Stimulated activated CD4-positive, alpha-beta T cell treated with anti-CD3 and anti-CD28 coated beads, Interleukin-4, amount 100 ng/mL, for 1 hour (primary cell): ENCODE data around the gene SYNJ2.
"Not testable (repeated sequence)": the region's sequence is repeated elsewhere in the genome, so short reads cannot be mapped to it uniquely, and the experiment has no call there.

Experiments used
- DNase-seq: peaks from one replicate; pipeline ENCODE4 v3.0.0-alpha.2; 2020

Gene SYNJ2, protein sequence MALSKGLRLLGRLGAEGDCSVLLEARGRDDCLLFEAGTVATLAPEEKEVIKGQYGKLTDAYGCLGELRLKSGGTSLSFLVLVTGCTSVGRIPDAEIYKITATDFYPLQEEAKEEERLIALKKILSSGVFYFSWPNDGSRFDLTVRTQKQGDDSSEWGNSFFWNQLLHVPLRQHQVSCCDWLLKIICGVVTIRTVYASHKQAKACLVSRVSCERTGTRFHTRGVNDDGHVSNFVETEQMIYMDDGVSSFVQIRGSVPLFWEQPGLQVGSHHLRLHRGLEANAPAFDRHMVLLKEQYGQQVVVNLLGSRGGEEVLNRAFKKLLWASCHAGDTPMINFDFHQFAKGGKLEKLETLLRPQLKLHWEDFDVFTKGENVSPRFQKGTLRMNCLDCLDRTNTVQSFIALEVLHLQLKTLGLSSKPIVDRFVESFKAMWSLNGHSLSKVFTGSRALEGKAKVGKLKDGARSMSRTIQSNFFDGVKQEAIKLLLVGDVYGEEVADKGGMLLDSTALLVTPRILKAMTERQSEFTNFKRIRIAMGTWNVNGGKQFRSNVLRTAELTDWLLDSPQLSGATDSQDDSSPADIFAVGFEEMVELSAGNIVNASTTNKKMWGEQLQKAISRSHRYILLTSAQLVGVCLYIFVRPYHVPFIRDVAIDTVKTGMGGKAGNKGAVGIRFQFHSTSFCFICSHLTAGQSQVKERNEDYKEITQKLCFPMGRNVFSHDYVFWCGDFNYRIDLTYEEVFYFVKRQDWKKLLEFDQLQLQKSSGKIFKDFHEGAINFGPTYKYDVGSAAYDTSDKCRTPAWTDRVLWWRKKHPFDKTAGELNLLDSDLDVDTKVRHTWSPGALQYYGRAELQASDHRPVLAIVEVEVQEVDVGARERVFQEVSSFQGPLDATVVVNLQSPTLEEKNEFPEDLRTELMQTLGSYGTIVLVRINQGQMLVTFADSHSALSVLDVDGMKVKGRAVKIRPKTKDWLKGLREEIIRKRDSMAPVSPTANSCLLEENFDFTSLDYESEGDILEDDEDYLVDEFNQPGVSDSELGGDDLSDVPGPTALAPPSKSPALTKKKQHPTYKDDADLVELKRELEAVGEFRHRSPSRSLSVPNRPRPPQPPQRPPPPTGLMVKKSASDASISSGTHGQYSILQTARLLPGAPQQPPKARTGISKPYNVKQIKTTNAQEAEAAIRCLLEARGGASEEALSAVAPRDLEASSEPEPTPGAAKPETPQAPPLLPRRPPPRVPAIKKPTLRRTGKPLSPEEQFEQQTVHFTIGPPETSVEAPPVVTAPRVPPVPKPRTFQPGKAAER (N-terminal part only)

DNA sequence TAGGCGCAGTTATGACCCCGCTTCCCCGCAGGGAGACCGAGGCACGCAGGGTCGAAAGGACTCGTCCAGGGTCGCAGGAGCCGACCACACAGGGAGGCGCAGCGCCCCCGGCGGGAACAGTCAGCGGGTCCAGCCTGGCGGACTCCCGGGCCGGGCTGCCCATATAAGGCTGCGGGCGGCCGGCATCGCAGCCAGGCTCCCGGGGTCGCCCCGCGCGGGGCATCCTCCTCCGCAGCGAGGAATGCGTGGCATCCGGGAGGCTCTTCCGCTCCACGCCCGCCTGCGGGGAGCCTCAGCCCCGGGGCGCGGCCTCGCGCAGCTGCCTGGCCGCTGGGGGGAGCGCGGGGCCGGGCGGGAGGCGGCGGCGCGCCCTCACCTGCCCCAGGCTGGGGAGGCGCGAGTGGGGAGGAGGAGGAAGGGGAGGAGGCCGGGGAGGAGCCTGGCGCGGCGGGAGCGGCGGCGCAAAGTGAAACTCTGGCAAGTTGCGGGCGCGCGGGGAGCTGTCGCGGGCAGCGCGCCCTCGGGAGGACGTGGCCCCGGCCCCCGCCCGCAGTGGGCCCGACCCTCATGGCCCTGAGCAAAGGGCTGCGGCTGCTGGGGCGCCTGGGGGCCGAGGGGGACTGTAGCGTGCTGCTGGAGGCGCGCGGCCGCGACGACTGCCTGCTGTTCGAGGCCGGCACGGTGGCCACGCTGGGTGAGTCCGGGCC, at the start of gene SYNJ2:
Gene SYNJ2, plus strand, starts transcription at position 469 of the 707 bp plus-strand sequence. Its CDS starts 99 bp downstream, at position 568.
- DNase-seq: peak; percentile 82

- DNase-seq: no peak
Observed at GRCh38 chr6:157935786-157936185, 45.9 kb upstream of the SYNJ2 start.

- no peak for DNase-seq
Observed at GRCh38 chr6:157937318-157937717, 44.3 kb upstream of the SYNJ2 start.

- DNase-seq: no peak
Observed at GRCh38 chr6:157937916-157938315, 43.7 kb upstream of the SYNJ2 start.

GRCh38 chr6:157940375-157941036, 41.2 kb upstream of the SYNJ2 start:
- peak; percentile 63 for DNase-seq

GRCh38 chr6:157941101-157941863, 40.4 kb upstream of the SYNJ2 start:
- DNase-seq: no peak

GRCh38 chr6:157942351-157942750, 39.3 kb upstream of the SYNJ2 start:
- no peak for DNase-seq

DNA sequence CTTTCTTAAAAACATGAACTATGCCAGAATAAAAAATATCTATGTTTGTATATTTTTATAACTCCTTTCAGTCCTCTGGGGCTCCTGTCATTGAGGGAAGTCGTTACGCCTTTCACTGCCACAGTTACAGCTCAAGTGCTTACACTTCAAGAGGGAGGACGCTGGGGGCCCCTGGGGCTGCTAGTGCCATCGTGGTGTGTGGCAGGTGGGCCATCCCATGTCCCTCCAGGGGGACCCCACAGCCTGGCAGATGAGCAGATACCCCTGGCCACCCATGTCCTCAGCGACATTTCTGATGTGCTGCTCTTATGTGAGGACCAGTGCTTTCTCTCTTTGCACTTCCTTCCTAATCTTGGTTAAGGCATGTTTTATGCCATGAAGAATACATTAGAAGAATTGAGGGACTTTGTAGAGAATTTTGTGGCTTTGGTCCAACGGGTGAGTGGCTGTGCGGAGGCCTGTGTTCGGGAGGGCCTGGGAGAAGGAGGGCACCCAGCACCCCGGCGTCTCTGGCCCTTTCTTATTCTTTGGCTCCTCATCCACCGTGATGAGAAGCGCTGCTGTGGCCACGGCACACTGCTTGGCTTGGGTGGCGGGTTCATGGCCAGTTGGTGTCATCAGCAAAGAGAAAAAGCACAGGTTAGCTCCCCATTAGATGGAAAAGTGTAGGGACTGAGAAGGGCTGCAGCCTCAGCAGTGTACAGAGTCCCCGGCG, 38.3 kb upstream of the SYNJ2 start:
- DNase-seq: no peak

DNA sequence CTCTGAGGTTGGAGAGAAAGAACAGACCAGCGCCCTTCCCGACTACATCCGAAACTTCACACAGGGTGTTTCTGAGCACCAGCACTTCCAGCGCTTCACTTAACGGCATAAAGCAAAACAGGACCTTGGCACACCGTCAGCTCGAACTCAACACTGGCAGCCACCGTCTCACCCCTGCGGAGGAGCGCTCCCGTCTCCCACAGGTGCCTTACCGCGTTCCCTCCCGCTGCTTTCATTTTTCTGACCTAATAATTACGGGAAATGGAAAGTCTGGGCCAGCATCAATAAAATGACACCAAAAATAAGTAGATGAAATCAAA, 37.7 kb upstream of the SYNJ2 start:
- DNase-seq: no peak

DNA sequence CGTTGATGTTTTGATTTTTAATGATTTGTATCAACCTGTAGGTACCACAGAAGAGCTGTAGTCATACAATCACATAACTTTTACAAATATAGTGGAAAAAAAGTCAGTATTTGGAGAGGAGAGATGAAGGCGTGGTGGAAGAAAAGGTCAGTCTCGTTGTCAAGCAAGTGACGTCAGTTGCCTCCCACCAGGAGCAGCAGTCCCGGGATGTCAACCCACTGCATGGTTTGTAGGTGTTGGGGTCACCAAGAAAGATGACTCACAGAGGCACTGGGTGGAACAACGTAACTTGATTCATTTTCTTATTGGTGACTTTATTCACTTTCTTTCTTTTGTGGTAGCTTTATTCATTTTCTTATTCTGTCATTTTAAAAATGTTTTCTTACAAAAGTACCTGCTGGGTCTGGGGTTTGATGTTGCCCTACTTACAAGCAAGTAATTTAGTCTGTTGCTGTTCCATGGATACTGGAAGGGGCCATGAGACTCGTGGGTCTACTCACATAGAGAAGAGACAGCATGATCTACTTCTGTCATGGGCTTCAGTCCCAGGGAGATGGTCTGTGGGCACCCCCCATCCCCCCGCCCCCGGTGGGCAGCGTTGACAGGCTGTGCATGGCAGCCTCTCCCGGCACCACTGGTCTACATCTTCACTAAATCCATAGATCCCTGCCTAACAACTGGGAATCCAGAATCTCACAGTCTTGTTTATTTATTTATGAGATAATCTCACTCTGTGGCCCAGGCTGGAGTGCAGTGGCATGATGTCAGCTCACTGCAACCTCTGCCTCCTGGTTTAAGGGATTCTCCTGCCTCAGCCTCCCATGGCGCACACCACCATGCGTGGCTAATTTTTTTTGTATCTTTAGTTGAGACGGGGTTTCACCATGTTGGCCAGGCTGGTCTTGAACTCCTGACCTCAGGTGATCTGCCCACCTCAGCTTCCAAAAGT, 36.4 kb upstream of the SYNJ2 start:
- no peak for DNase-seq

DNA sequence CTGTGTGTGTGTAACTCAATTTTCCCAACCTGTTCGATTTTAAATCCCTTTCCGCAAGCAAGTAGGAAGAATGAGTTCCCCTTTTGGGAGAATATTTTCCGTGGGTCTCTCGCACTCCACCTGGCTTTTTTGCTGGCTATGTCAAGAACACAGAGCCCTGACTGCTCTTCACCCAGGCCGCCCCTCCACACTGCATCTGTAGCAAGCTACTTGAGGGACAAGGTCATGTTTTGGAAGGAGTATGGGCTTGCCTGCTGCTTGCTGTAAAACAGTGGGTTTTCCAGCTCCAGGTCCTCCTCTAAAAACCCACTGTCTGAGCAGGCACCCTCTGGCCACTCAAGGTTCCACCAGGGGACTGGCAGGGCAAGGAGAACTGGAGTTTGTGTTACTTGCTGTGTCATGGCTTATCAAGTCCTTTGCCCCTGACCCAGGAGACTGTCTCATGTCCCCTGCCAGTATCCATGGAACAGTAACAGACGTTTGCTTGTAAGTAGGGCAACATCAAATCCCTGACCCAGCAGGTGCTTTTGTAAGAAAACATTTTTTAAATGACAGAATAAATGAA, 35.5 kb upstream of the SYNJ2 start:
- DNase-seq: no peak

- DNase-seq: no peak
Observed at GRCh38 chr6:157946865-157947532, 34.7 kb upstream of the SYNJ2 start.

DNA sequence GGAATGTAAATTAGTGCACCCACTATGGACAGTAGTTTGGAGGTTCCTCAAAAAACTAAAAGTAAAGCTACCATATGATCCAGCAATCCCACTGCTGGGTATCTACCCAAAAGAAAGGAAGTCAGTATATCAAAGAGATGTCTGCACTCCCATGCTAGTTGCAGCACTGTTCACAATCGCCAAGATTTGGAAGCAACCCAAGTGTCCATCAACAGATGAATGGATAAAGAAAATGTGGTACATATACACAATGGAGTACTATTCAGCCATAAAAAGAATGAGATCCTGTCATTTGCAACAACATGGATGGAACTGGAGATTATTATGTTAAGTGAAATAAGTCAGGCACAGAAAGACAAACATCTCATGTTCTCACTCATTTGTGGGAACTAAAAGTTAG, 30.8 kb upstream of the SYNJ2 start:
- not testable (repeated sequence) for DNase-seq

DNA sequence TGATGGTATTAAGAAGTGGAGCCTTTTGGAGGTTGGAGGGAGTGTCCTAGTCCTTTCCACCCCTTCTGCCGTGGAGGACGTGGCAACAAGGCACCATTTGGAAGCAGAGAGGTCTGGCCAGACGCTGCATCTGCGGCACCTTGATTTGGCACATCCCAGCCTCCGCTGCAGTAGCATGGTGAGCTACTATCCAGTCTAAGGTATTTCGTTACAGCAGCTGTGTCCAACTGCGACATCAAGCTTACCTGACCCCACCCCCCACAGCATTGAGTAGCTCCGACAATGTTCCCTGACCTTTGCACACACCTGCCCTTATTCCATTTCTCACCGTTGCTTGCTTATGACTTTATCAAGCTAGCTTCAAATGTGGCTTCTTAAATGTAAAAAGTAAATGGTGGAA, 29.8 kb upstream of the SYNJ2 start:
- DNase-seq: no peak

DNA sequence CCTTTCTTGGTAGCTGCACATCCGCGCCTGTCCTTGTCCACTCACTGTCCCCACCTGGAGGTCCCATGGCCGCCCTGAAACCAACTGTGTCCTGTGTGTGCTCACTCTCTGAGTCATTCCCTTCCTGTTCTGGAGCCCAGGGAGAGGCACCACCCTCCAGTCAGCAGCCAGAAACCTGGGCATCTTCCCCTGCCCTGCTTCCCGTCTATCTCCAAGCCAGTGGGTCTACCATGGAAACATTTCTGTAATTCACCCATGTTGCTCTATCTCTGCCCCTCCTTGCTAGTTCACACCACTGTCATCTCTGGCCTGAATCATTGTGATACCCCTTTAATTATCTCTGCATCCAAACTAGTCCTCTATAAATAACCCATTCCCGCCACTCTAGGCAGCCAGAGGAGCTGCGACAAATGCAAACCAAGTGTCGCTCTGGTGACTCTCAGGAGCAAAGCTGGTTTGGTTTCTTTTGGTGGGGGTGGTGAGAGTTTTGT, 28.8 kb upstream of the SYNJ2 start:
- no peak for DNase-seq

- DNase-seq: no peak
Observed at GRCh38 chr6:157953580-157954091, 28.0 kb upstream of the SYNJ2 start.

DNA sequence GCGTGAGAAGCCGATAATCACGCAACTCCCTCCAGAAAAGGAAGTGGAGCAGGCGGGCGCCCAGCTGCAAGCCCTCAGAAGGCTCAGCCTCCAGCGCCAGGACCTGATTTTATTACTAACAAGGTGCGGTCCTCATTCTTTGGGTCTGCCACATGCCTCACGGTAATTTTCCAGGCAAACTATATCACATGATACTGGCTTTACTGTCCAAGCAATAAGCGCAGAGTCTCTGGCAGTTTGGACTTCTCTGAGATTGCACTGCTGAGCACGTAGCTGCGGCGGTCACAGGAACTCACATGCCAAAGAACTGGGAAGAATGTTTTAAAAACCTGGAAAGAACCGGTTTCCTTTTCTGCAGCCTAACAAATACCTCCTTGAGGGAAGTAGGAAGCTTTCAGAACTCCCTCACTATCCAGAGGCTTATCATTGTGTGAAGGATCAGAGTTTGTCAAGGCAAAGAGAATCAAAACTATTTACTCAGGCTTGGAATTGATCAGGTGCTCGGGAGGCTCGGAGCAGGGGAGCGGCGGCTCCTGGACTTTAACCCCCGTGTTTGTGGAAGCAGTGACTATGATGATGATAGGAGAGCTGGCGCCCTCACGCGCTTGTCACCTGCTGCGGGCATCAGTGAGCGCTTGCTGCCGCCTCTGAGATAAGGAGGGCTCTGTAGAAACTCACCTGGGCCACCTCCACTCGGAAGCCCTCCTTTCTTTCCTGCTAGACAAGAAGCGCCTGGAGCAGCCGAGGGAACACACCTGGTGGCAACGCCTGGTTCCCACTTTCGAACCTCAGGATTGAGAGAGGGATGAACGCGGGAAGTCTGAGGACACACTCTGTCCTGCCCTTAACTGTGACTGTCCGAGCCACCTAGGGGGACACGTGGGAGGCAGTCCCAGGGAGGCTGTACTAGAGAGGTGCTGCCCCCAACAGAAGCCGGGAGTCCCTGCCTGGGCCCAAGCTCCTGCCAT, 27.2 kb upstream of the SYNJ2 start:
- DNase-seq: no peak
